ENCODE data around the gene ROR1.

Gene ROR1

DNA sequence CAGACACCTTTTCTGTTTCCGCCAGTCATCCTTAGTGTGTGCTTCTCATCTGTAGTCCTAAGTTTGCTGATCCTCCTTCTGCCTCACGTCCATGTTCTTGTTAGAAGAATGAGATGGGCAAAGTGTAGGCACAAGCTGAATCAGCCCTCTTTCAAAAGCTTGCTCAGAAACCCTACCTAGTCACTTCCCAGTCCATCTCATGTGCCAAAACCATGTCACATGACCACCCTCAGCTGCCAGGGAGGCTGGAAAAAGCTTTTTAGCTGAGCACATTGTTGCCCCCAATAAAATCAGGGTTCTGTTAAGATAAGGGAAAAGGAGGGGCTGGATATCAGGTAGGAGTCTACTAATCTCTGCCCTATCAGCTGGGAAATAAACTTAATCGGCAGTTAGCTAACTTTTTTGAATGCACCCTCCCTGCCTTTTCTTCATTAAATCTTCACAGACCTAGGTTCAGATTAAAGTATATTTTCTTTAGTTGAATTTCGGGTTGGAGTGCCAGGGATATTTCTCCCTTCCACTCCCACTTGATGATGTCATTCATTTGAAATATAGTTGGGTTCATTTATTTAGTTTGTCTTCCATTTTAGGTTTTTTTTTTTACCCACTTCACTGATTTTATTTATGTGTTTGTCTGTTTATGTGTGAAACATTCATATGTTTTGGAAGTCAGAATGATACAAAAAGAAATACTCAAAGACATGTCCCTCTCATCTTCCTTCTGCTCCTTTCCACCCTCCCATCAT, 129.2 kb downstream of the ROR1 start:
- H3K4me1 ChIP-seq (ENCODE audit: control insufficient read depth, insufficient read depth, low read length, poor library complexity, severe bottlenecking) = no peaks in the 10 kb centered on the region
- H3K36me3 ChIP-seq (ENCODE audit: control insufficient read depth, insufficient read depth, low read length) = no peaks in the 10 kb centered on the region
- no peak overlapping the region for H3K4me3 ChIP-seq (ENCODE audit: insufficient read depth, low read depth, low read length, poor library complexity, severe bottlenecking)
- no peak for DNase-seq
- no peaks in the 10 kb centered on the region for H3K27me3 ChIP-seq (replicated peaks; ENCODE audit: control insufficient read depth, insufficient read depth, low read length, poor library complexity, severe bottlenecking)
- H3K27ac ChIP-seq (ENCODE audit: insufficient read depth, low read length, poor library complexity, severe bottlenecking) = no peak overlapping the region
- H3K9me3 ChIP-seq (ENCODE audit: control insufficient read depth, low read length) = no peaks in the 10 kb centered on the region

DNA sequence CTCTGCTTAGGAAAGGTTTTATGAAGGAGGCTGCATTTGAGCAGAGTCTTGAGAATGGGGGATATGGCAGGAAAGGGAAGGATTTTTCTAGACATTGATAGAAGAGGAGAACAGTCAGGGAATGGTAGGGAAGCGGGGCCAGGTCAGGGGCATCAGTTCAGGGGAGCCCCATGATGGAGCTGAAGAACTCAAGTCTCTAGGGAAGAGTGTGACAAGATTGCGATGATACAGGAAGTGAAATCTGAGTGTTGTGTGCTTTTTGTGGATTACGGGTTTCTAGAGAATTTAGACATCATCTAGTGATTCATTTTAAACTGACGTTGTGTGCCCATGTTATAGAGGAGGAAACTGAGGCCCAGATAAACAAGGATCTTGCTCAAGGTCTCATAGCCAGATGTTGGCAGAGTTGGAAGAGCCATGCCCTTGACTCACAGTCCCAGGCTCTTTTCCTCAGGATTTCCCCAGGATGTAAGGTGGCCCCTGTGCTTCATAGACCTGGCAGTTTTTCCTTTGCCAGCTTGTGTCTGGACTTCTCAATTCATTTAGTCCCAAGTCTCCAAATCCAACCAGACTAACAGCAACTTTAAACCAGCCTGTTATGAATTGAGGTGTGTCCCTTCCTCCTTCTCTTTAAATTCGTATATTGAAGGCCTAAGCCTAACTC, 130.3 kb downstream of the ROR1 start:
- Histone ChIP-seq H3K9me3 (ENCODE audit: control insufficient read depth, low read length) (no peaks in the 10 kb centered on the region), H3K27ac (ENCODE audit: insufficient read depth, low read length, poor library complexity, severe bottlenecking) (no peak overlapping the region), H3K4me3 (ENCODE audit: insufficient read depth, low read depth, low read length, poor library complexity, severe bottlenecking) (no peak overlapping the region), H3K4me1 (ENCODE audit: control insufficient read depth, insufficient read depth, low read length, poor library complexity, severe bottlenecking) (no peaks in the 10 kb centered on the region), H3K27me3 (replicated peaks; ENCODE audit: control insufficient read depth, insufficient read depth, low read length, poor library complexity, severe bottlenecking) (no peaks in the 10 kb centered on the region), H3K36me3 (ENCODE audit: control insufficient read depth, insufficient read depth, low read length) (no peaks in the 10 kb centered on the region)
- DNase-seq = no peak

DNA sequence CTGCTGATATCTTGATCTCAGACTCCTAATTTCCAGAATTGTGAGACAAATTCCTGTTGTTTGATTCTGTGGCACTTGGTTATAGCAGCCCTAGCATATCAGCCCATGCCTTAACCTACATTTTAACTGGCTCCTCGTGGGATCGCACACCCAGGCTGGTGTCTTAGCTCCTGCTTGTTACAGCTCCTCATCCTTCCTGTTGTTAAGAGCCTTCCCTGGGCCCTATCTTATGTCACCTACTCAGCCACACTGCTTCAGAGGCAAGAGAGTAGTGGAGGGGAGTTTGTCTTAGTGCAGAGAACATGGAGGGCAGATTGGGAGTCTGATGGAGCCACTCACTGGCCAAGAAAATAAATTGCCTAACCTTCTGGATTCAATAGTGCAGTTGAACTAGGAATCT, 131.0 kb downstream of the ROR1 start:
- Histone ChIP-seq H3K27me3 (replicated peaks; ENCODE audit: control insufficient read depth, insufficient read depth, low read length, poor library complexity, severe bottlenecking) (no peaks in the 10 kb centered on the region), H3K36me3 (ENCODE audit: control insufficient read depth, insufficient read depth, low read length) (no peaks in the 10 kb centered on the region), H3K4me3 (ENCODE audit: insufficient read depth, low read depth, low read length, poor library complexity, severe bottlenecking) (no peak overlapping the region), H3K9me3 (ENCODE audit: control insufficient read depth, low read length) (no peaks in the 10 kb centered on the region), H3K4me1 (ENCODE audit: control insufficient read depth, insufficient read depth, low read length, poor library complexity, severe bottlenecking) (no peaks in the 10 kb centered on the region), H3K27ac (ENCODE audit: insufficient read depth, low read length, poor library complexity, severe bottlenecking) (no peak overlapping the region)
- no peak for DNase-seq

DNA sequence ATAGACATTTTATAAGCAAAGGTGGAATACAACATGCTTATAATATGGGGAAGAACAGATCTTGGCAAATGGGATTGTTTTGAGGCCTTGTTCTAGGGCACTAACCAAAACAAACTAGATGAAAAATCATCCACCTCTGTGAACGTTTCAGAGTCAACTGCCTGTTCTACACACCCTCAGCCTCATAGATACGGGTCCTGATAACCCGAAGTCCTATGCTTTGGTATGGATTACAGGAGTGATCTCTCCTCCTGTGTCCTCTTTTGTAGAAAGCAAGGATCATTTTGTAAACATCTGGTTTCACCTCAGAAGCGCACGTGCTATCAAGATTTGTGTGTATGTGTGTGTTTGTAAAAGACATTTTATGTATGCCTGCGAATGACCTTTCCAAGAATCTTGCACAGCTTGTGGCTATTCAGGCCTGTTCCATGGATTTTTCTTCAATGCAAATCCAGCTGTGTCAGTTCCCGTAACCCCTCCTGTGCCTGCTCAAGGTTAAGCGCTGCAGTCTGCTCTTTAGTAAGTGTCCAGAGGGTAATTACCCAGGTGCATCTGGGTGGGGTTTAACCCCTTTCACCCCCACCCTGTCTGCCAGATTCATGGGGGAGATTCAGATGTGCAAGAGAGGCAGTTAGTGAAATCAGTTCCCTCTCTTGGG, 132.4 kb downstream of the ROR1 start:
- Histone ChIP-seq H3K4me3 (ENCODE audit: insufficient read depth, low read depth, low read length, poor library complexity, severe bottlenecking) (no peak overlapping the region), H3K4me1 (ENCODE audit: control insufficient read depth, insufficient read depth, low read length, poor library complexity, severe bottlenecking) (no peaks in the 10 kb centered on the region), H3K36me3 (ENCODE audit: control insufficient read depth, insufficient read depth, low read length) (no peaks in the 10 kb centered on the region), H3K27me3 (replicated peaks; ENCODE audit: control insufficient read depth, insufficient read depth, low read length, poor library complexity, severe bottlenecking) (no peaks in the 10 kb centered on the region), H3K27ac (ENCODE audit: insufficient read depth, low read length, poor library complexity, severe bottlenecking) (no peak overlapping the region), H3K9me3 (ENCODE audit: control insufficient read depth, low read length) (no peaks in the 10 kb centered on the region)
- no peak for DNase-seq

DNA sequence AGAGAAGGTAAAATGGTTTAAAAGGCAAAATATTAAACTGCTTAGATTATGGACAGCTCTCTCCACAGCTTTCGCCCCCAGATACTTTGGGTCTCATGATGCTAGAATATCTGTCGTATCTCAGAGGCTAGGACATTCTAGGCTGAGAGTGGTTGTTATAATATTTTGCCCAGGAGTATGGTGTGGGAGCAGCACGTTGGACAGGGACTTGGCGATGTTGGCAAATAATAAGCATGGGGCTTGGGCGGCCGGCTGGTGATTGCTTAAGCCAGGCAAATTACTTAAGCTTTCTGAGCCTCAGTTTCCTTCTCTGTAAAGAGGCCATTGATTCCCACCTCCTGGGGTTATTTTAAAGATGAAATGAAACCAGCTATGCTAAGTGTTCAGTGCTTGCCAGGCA, 133.2 kb downstream of the ROR1 start:
- H3K4me1 ChIP-seq (ENCODE audit: control insufficient read depth, insufficient read depth, low read length, poor library complexity, severe bottlenecking) = no peaks in the 10 kb centered on the region
- no peaks in the 10 kb centered on the region for H3K9me3 ChIP-seq (ENCODE audit: control insufficient read depth, low read length)
- no peak overlapping the region for H3K4me3 ChIP-seq (ENCODE audit: insufficient read depth, low read depth, low read length, poor library complexity, severe bottlenecking)
- DNase-seq = no peak
- no peaks in the 10 kb centered on the region for H3K36me3 ChIP-seq (ENCODE audit: control insufficient read depth, insufficient read depth, low read length)
- no peaks in the 10 kb centered on the region for H3K27me3 ChIP-seq (replicated peaks; ENCODE audit: control insufficient read depth, insufficient read depth, low read length, poor library complexity, severe bottlenecking)
- H3K27ac ChIP-seq (ENCODE audit: insufficient read depth, low read length, poor library complexity, severe bottlenecking) = no peak overlapping the region

DNA sequence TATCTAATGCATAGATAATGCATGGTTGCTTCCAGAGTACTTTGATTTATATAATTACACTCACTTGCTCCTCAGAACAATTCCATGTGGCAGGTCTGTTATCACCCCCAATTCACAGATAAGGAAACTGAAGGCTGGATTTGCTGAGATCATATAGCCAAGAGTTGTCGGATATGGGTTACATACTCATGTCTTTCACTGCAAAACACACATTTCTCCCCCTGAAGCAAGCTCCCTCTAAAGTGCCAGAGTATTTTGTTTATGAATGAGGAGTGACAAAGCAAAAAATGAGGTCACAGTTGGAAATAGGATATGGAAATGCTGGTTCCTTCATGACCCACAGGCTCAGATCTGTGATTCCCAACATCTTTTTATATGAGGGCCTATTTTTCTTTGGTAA, 134.2 kb downstream of the ROR1 start:
- no peaks in the 10 kb centered on the region for H3K4me1 ChIP-seq (ENCODE audit: control insufficient read depth, insufficient read depth, low read length, poor library complexity, severe bottlenecking)
- H3K4me3 ChIP-seq (ENCODE audit: insufficient read depth, low read depth, low read length, poor library complexity, severe bottlenecking) = no peak overlapping the region
- no peaks in the 10 kb centered on the region for H3K27me3 ChIP-seq (replicated peaks; ENCODE audit: control insufficient read depth, insufficient read depth, low read length, poor library complexity, severe bottlenecking)
- no peaks in the 10 kb centered on the region for H3K36me3 ChIP-seq (ENCODE audit: control insufficient read depth, insufficient read depth, low read length)
- H3K9me3 ChIP-seq (ENCODE audit: control insufficient read depth, low read length) = no peaks in the 10 kb centered on the region
- DNase-seq = no peak
- no peak overlapping the region for H3K27ac ChIP-seq (ENCODE audit: insufficient read depth, low read length, poor library complexity, severe bottlenecking)

DNA sequence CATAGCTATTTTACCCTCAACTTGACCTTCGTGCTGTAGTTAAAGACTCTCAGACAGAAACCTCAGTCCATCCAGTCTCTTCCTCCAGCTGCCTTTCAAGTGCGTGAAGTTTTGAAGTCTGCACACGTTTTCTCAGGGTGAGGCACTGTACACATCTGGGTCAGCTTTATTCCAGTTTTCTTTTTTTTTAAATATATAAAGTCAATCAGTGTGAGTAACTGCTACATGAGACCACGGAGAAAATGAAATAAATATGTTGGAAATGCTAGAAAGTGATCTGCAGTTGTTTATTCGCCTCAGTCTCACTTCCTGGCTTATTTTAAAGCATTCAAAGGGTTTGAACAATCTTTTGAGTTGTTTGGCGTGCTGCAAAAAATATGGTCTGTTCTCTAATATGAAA, 135.7 kb downstream of the ROR1 start:
- Histone ChIP-seq H3K27ac (ENCODE audit: insufficient read depth, low read length, poor library complexity, severe bottlenecking) (no peak overlapping the region), H3K27me3 (replicated peaks; ENCODE audit: control insufficient read depth, insufficient read depth, low read length, poor library complexity, severe bottlenecking) (no peaks in the 10 kb centered on the region), H3K9me3 (ENCODE audit: control insufficient read depth, low read length) (no peaks in the 10 kb centered on the region), H3K36me3 (ENCODE audit: control insufficient read depth, insufficient read depth, low read length) (no peaks in the 10 kb centered on the region), H3K4me1 (ENCODE audit: control insufficient read depth, insufficient read depth, low read length, poor library complexity, severe bottlenecking) (no peaks in the 10 kb centered on the region), H3K4me3 (ENCODE audit: insufficient read depth, low read depth, low read length, poor library complexity, severe bottlenecking) (no peak overlapping the region)
- DNase-seq = no peak

DNA sequence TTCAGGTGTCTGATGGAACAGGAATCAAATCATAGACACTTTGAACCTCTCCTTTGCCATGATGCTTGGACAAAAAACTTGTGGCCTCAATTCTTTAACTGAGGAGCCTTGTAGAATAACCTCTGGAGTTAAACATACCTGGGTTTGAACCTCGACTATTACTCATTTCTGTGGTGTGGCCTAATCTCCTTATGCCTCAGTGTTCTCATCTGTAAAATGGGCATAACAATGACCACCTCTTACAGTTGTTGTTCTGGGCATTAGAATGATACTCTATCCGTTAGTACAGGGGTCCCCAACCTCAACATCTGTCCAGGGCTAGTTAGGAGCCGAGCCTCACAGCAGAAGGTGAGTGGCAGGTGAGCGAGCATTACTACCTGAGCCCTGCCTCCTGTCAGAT, 137.2 kb downstream of the ROR1 start:
- H3K4me3 ChIP-seq (ENCODE audit: insufficient read depth, low read depth, low read length, poor library complexity, severe bottlenecking) = no peak overlapping the region
- H3K4me1 ChIP-seq (ENCODE audit: control insufficient read depth, insufficient read depth, low read length, poor library complexity, severe bottlenecking) = no peaks in the 10 kb centered on the region
- H3K36me3 ChIP-seq (ENCODE audit: control insufficient read depth, insufficient read depth, low read length) = no peaks in the 10 kb centered on the region

DNA sequence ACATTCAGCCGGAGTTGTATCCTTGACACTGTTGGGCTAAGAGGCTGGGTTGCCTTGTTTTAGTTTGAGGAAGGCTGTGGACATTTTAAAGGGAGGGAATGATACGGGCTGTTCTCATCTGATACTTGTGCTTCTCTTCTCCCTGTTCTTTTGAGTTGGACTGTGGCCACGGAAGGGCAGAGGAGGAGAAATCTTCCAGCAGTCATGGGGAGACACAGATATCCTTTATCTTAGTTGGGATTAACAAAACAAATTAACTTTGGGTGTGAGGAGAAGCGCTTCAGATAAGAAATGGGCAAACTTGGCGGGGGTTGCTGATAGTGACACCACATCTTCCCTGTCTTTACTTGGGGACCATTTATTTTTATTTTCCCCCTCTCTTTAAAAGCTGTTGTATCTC, 138.8 kb downstream of the ROR1 start:
- DNase-seq = no peak
- H3K4me1 ChIP-seq (ENCODE audit: control insufficient read depth, insufficient read depth, low read length, poor library complexity, severe bottlenecking) = no peaks in the 10 kb centered on the region

More for the DNA sequence above, 137.2 kb downstream of the ROR1 start:
- no peaks in the 10 kb centered on the region for H3K27me3 ChIP-seq (replicated peaks; ENCODE audit: control insufficient read depth, insufficient read depth, low read length, poor library complexity, severe bottlenecking)
- no peaks in the 10 kb centered on the region for H3K9me3 ChIP-seq (ENCODE audit: control insufficient read depth, low read length)
- no peak for DNase-seq
- no peak overlapping the region for H3K27ac ChIP-seq (ENCODE audit: insufficient read depth, low read length, poor library complexity, severe bottlenecking)

DNA sequence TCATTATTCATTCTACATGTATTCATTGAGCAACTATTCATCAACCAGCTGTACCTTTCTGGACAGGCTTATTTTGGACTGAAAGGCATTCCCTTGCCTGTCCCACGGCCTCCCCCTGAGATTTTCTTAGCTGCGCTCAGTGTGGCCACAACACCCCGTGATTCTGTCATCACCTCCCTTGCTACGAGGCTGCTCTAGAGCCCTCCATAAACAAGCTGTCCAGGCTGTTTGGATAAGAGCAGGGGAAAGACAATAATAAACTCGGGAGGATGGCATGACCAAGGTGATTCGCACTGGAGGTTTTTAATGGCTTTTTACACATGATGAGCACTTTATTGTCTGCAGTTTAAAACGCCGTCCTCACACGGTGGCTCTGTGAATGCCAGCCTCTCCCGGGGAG, 139.7 kb downstream of the ROR1 start:
- no peak overlapping the region for H3K4me3 ChIP-seq (ENCODE audit: insufficient read depth, low read depth, low read length, poor library complexity, severe bottlenecking)
- no peak overlapping the region for H3K27ac ChIP-seq (ENCODE audit: insufficient read depth, low read length, poor library complexity, severe bottlenecking)
- no peak for DNase-seq
- H3K9me3 ChIP-seq (ENCODE audit: control insufficient read depth, low read length) = no peaks in the 10 kb centered on the region
- H3K27me3 ChIP-seq (replicated peaks; ENCODE audit: control insufficient read depth, insufficient read depth, low read length, poor library complexity, severe bottlenecking) = no peaks in the 10 kb centered on the region
- H3K4me1 ChIP-seq (ENCODE audit: control insufficient read depth, insufficient read depth, low read length, poor library complexity, severe bottlenecking) = no peaks in the 10 kb centered on the region
- H3K36me3 ChIP-seq (ENCODE audit: control insufficient read depth, insufficient read depth, low read length) = no peaks in the 10 kb centered on the region

More for the DNA sequence above, 138.8 kb downstream of the ROR1 start:
- Histone ChIP-seq H3K4me3 (ENCODE audit: insufficient read depth, low read depth, low read length, poor library complexity, severe bottlenecking) (no peak overlapping the region), H3K9me3 (ENCODE audit: control insufficient read depth, low read length) (no peaks in the 10 kb centered on the region), H3K36me3 (ENCODE audit: control insufficient read depth, insufficient read depth, low read length) (no peaks in the 10 kb centered on the region), H3K27ac (ENCODE audit: insufficient read depth, low read length, poor library complexity, severe bottlenecking) (no peak overlapping the region), H3K27me3 (replicated peaks; ENCODE audit: control insufficient read depth, insufficient read depth, low read length, poor library complexity, severe bottlenecking) (no peaks in the 10 kb centered on the region)
